ENCODE measurements around the gene LRCH4. TPM values are rescaled to one million over a fixed set of nuclear protein-coding genes. Genes with fewer than 3 reads are reported as not detected.
A peak's percentile ranks its signal among the peaks of the same experiment; 100 is the strongest.
"Not testable (repeated sequence)": the region's sequence is repeated elsewhere in the genome, so short reads cannot be mapped to it uniquely, and the experiment has no call there.

The LRCH4 gene
- total RNA-seq, 1 donor from 2014 or later, result 42.0 TPM

- H3K4me1 Mint-ChIP-seq (ENCODE audit: low read depth), result peaks cover 3% of the 10 kb centered on the region
- no peak overlapping the region for H3K27ac Mint-ChIP-seq (ENCODE audit: unreplicated experiment)
- no peak overlapping the region for H3K4me3 Mint-ChIP-seq (ENCODE audit: unreplicated experiment)
- H3K36me3 Mint-ChIP-seq (ENCODE audit: low read depth), result peaks cover 1% of the 10 kb centered on the region
- no peaks in the 10 kb centered on the region for H3K27me3 Mint-ChIP-seq (ENCODE audit: low read depth)
- no peak for TF ChIP-seq CTCF (IDR thresholded peaks at IDR 0.05)
- DNase-seq (ENCODE audit: low spot score), result no peak
- no peaks in the 10 kb centered on the region for H3K9me3 Mint-ChIP-seq (ENCODE audit: low read depth)
Measured at GRCh38 chr7:100567031-100567730, 18.7 kb downstream of the LRCH4 start.

GRCh38 chr7:100566018-100566531 is 19.9 kb downstream of the LRCH4 start:
- no peak overlapping the region for H3K27ac Mint-ChIP-seq (ENCODE audit: unreplicated experiment)
- H3K36me3 Mint-ChIP-seq (ENCODE audit: low read depth), result peaks cover 1% of the 10 kb centered on the region
- peaks cover 3% of the 10 kb centered on the region for H3K4me1 Mint-ChIP-seq (ENCODE audit: low read depth)
- TF ChIP-seq CTCF (IDR thresholded peaks at IDR 0.05), result no peak
- no peaks in the 10 kb centered on the region for H3K9me3 Mint-ChIP-seq (ENCODE audit: low read depth)
- H3K27me3 Mint-ChIP-seq (ENCODE audit: low read depth), result no peaks in the 10 kb centered on the region
- DNase-seq (ENCODE audit: low spot score), result no peak
- H3K4me3 Mint-ChIP-seq (ENCODE audit: unreplicated experiment), result no peak overlapping the region

DNA sequence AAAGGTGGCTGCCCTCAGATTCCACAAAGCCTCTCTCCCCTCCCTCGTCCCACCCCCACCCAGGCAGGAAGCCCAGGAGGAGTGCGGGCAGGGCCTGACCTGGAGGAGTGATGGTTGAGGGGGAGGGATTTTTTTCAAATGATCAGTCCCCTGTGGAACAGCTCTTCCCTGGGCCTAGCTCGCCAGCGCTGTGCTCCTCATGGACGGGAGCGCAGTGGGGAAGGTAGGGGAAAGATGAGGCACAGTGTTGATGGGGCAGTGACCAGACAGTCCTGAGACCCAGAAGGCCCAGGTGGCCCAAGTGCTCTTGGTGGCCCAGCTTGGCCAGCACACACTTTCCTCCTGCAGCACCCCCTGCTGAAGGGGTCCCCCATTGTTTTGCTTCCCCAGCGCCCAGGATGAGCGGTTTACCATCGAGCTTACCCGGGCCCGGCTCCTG is 20.8 kb downstream of the LRCH4 start:
- no peak for TF ChIP-seq CTCF (IDR thresholded peaks at IDR 0.05)
- Mint-ChIP-seq H3K9me3 (ENCODE audit: low read depth) (no peaks in the 10 kb centered on the region), H3K4me1 (ENCODE audit: low read depth) (peaks cover 3% of the 10 kb centered on the region), H3K27me3 (ENCODE audit: low read depth) (no peaks in the 10 kb centered on the region), H3K36me3 (ENCODE audit: low read depth) (peaks cover 1% of the 10 kb centered on the region), H3K27ac (ENCODE audit: unreplicated experiment) (no peak overlapping the region), H3K4me3 (ENCODE audit: unreplicated experiment) (no peak overlapping the region)
- no peak for DNase-seq (ENCODE audit: low spot score)

DNA sequence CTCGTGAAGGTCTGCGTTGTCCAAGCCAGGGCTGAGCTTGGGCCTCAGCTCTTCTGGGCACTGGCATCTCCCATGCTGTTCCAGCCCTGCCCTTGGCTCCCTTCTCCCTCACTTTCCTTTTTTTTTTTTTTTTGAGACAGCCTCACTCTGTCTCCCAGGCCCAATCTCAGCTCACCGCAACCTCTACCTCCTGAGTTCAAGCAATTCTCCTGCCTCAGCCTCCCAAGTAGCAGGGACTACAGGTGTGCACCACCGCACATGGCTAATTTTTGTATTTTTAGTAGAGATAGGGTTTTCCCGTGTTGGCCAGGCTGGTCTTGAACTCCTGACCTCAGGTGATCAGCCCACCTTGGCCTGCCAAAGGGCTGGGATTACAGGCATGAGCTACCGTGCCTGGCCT is 21.5 kb downstream of the LRCH4 start:
- H3K4me3 Mint-ChIP-seq (ENCODE audit: unreplicated experiment); H3K27me3 Mint-ChIP-seq (ENCODE audit: low read depth); H3K27ac Mint-ChIP-seq (ENCODE audit: unreplicated experiment); H3K9me3 Mint-ChIP-seq (ENCODE audit: low read depth); DNase-seq (ENCODE audit: low spot score); H3K4me1 Mint-ChIP-seq (ENCODE audit: low read depth); H3K36me3 Mint-ChIP-seq (ENCODE audit: low read depth): not testable (repeated sequence)

GRCh38 chr7:100563809-100564400 is 22.0 kb downstream of the LRCH4 start:
- no peak overlapping the region for H3K4me3 Mint-ChIP-seq (ENCODE audit: unreplicated experiment)
- no peak for DNase-seq (ENCODE audit: low spot score)

More at GRCh38 chr7:100563809-100564400, 22.0 kb downstream of the LRCH4 start:
- TF ChIP-seq CTCF (IDR thresholded peaks at IDR 0.05), result peak; percentile 90
- H3K4me1 Mint-ChIP-seq (ENCODE audit: low read depth), result no peaks in the 10 kb centered on the region
- no peaks in the 10 kb centered on the region for H3K9me3 Mint-ChIP-seq (ENCODE audit: low read depth)
- peaks cover 1% of the 10 kb centered on the region for H3K36me3 Mint-ChIP-seq (ENCODE audit: low read depth)
- no peak overlapping the region for H3K27ac Mint-ChIP-seq (ENCODE audit: unreplicated experiment)
- no peaks in the 10 kb centered on the region for H3K27me3 Mint-ChIP-seq (ENCODE audit: low read depth)
